Fibroblast of villous mesenchyme (primary cell): ENCODE results near the gene ARHGEF5. TPM values are rescaled to one million over a fixed set of nuclear protein-coding genes. Genes with fewer than 3 reads are reported as not detected.
"Not testable (repeated sequence)": the region's sequence is repeated elsewhere in the genome, so short reads cannot be mapped to it uniquely, and the experiment has no call there.

ENCODE experiments used
- DNase-seq: peaks from one replicate; pipeline ENCODE4 v3.0.0-alpha.2; 2010; ENCODE audit warnings: low read depth
- H3K4me3 ChIP-seq: 2 replicates; pipeline ENCODE4 v1.5.1; 2011; ENCODE audit warnings: low read depth, mild to moderate bottlenecking, low read length
- total RNA-seq: library from RNA; depleted of rRNA; stranded (reverse); fragments of >200 nt; gene quantifications from 2 replicates; pipeline ENCODE4 v1.2.3, GENCODE V29; 2012

Gene ARHGEF5
- total RNA-seq = 1.9 and 3.9 TPM in 2 replicates

DNA sequence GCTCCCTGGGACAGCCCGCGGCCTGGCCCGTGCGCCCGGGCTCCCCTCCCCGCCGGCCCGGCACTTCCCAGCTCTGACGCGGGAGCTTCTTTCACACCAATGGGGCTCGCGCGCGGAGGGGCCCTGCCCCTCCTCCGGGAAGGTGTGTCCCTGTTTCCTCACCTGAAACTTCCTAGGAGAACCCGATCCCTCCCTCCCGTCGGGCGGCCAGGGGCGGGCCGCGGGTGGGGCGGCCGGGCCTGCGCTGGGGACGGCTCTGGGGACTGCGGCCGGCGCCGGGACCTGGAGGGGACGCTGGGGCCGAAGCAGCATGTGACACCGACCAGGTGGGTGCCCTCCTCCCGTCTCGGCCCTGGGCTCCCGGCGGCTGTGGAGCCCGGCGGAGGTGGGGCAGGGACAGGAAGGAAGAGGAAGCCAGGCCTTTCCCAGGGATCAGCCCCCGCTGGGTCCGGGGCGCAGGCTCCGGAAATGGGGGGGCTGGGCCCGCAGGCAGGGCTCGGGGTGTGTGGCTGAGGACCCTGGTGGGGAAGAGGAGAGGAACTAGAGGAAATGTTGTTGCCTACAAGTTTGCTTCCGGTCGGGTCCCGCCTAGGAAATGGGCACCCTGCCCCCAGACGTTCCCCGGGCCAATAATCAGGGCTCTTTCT, at the start of gene ARHGEF5:
ARHGEF5 (plus strand) TSS at position 227 of the 647 bp plus-strand sequence. CDS start 7,268 bp downstream, outside the sequence.
- not testable (repeated sequence) for H3K4me3 ChIP-seq, DNase-seq

- DNase-seq, H3K4me3 ChIP-seq: not testable (repeated sequence)
Measured at GRCh38 chr7:144309702-144310101, 45.5 kb upstream of the ARHGEF5 start.

DNA sequence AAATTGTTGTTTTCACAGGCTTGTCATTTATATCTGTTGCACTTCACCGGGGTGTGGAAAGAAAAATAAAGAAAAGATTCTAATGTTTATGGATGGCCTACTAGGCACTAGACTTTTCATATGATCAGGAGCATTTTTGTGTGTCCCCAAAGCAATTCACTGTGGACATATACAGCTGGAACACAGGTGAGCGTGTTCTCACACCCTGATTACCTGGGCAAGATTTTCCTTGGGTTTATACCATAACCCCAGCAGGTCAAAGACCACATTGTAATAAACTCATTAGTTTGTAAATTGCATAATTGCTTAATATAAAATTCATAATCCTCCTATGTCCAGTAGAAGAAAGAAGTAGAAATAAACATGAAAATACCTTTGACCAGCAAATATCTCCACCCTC, 44.0 kb upstream of the ARHGEF5 start:
- not testable (repeated sequence) for DNase-seq

DNA sequence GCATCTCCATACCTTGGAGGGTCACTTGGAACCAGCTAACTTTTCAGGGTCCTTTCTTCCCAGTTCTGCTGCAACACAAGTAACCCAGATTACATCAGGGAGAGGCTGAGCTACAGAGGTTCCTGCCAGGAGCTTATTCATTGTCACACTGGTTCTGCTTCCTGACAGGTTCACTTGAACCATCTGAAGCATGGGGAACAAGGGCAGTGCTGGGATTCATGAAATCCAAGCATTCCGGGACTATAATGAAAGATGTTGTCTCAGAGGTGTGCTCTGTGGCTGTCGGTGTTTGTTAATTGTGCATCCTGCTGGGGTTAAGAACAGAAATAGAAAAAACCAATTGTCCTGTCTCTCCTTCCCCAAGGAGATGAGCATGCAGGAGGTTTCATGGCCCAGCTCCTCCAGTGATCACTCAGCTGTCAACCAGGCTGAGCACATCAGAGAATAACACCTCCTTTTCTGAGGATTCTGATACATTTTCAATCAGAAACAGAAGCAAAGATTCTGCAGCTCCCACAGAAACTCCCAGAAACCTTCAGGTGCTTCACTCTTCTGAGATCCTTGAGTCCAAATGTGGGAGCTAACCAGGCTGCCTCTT, 43.2 kb upstream of the ARHGEF5 start, which contains the start of gene OR2A1:
OR2A1 (plus strand) TSS at position 548 of the 598 bp plus-strand sequence. CDS start 5,706 bp downstream, outside the sequence.
- DNase-seq, H3K4me3 ChIP-seq: not testable (repeated sequence)

More for the DNA sequence above, 44.0 kb upstream of the ARHGEF5 start:
- not testable (repeated sequence) for H3K4me3 ChIP-seq

DNA sequence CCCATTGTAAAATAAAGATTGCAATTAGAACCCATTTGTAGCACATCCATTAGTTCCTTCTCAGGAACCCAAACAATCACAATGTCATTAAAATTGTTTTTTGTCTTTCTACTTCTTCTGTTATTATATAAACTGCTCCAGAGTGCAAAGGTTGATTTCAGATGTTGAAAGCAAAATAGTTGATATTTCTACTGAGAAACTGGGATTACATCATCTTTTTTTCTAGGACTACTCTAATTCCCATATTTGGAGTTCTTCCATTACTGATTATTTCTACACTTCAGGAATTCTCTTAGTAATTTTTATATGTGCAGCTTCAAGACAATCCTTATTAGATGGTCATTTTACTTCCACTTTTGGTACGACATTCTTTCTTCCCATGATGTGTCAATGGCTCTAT, 37.7 kb upstream of the ARHGEF5 start:
- not testable (repeated sequence) for H3K4me3 ChIP-seq, DNase-seq

- not testable (repeated sequence) for H3K4me3 ChIP-seq, DNase-seq
Measured at GRCh38 chr7:144319547-144319946, 35.7 kb upstream of the ARHGEF5 start.

DNA sequence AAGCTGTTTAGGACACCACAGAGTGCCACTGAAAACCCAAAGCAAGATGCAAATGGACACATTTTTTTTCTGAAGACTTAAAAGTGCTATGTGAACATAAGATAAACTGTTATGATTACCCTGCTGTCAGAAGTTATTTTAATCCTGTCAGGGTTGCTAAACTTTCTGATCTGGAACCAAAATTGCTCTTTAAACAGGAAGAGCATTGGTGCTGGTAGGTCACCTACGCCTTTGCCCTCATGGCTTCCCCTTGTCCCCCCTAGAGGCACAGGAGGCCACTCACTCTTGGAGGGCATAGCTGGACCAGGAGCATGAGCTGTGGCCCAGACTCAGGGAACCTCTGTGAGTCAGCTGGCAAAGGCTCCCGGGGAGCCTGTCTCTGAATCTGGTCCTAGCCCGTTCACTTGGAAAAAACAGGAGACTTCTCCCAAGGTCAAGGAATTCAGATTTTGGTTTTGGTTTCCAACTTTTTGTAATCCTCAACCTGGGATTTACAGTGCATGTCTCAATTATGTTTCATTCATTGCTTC, 33.5 kb upstream of the ARHGEF5 start:
- H3K4me3 ChIP-seq, DNase-seq: not testable (repeated sequence)

DNA sequence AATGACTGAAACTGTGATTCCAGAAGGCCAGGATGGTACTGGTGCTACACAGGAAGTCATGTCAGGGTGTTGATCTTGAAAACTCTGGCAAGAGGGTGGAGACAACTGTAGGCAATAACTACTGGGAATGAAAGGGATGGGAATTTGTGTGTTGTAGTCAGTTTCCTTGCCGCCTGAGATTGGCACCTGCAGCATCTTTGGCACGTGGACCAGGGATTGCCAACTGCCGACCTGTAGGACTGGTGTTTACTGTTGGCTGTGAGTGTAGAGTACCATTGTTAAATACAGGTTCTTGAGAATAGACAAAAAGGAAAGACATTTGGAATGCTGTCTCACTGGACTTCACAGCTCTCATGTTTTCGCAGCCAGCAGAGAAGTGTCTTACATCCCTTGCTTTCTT, 31.8 kb upstream of the ARHGEF5 start:
- not testable (repeated sequence) for DNase-seq, H3K4me3 ChIP-seq

GRCh38 chr7:144325868-144326267, 29.3 kb upstream of the ARHGEF5 start:
- not testable (repeated sequence) for H3K4me3 ChIP-seq, DNase-seq

GRCh38 chr7:144330044-144330443, 25.2 kb upstream of the ARHGEF5 start:
- H3K4me3 ChIP-seq, DNase-seq: not testable (repeated sequence)

- DNase-seq, H3K4me3 ChIP-seq: not testable (repeated sequence)
Measured at GRCh38 chr7:144331221-144331995, 23.8 kb upstream of the ARHGEF5 start.

GRCh38 chr7:144331996-144332288, 23.3 kb upstream of the ARHGEF5 start:
- not testable (repeated sequence) for H3K4me3 ChIP-seq, DNase-seq

GRCh38 chr7:144348625-144349024, 6.6 kb upstream of the ARHGEF5 start:
- DNase-seq = not testable (repeated sequence)

DNA sequence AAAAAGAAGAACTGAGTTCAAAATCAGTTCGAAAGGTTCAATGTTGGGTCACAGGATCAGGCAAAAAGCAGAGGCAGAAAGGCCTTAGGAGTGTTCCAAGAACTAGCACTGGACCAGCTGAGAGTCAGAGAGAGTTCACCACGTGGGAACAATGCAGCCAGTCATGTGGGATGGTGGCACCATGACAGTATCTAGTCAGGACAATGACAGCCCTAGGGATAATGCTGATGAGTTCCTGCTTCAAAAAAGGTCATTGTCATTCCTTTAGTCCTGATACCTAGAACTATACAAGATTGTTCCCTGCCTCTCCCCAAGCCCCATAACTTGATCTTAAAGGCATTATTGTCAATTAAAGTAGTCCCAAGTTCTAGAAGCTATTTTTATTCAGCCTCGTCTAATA, 3.5 kb upstream of the ARHGEF5 start:
- H3K4me3 ChIP-seq, DNase-seq: not testable (repeated sequence)

More at GRCh38 chr7:144348625-144349024, 6.6 kb upstream of the ARHGEF5 start:
- H3K4me3 ChIP-seq = not testable (repeated sequence)

DNA sequence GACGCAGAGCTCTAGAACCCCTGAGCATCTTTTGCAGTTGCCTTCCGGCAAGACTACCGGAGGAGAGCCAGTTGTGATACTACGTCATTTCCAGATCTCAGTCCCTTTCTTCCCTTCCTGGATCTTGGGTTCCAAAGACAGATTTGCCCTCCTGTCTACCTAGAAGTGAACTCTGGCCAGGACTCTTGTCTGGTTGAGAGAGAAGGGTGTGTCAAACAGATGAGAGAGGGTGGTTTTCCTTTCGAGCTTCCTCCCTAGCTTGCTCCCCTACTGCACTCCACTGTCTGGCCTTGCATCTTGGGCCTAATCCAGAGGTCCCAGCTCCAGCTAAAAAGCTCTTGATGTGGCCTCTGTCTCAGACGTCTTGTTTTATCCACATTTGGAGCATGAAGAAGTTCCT, 983 bp downstream of the ARHGEF5 start:
- not testable (repeated sequence) for DNase-seq, H3K4me3 ChIP-seq

GRCh38 chr7:144356860-144357259, 1.7 kb downstream of the ARHGEF5 start:
- not testable (repeated sequence) for DNase-seq, H3K4me3 ChIP-seq

DNA sequence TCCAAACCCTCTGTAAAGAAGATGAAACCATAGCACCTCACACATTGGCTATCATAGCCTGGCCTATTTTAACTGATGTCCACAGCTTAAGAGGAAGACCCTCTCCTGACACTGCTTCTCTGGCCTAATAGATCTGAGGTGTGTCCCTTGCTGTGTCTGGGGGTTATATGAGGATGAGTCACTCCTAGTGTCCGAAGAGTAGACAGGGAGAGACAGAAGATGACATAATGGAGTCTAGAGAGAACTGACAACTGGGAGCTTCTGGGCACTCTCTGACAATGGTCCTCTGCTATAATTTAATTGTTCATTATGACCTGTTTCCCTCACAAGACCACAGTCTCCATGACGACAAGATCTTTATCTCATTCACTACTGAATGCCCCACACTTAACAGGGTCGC, 6.9 kb downstream of the ARHGEF5 start:
- DNase-seq, H3K4me3 ChIP-seq: not testable (repeated sequence)

- not testable (repeated sequence) for DNase-seq, H3K4me3 ChIP-seq
Measured at GRCh38 chr7:144365523-144365922, 10.3 kb downstream of the ARHGEF5 start.

- DNase-seq, H3K4me3 ChIP-seq: not testable (repeated sequence)
Measured at GRCh38 chr7:144367250-144367649, 12.0 kb downstream of the ARHGEF5 start.
